Endodermal cell (in vitro differentiated cells): Measurements from ENCODE around the gene FBXL13. TPM values are rescaled to one million over a fixed set of nuclear protein-coding genes. Genes with fewer than 3 reads are reported as not detected.

Experiments
- DNase-seq: peaks from one replicate; pipeline ENCODE4 v3.0.0-alpha.2; 2017
- H3K27ac ChIP-seq: 2 replicates; pipeline ENCODE4 v1.5.1; 2013; ENCODE audit warnings: mild to moderate bottlenecking, low read depth, low read length, moderate library complexity
- H3K27me3 ChIP-seq: 2 replicates; pipeline ENCODE4 v1.6.1; 2013; ENCODE audit warnings: mild to moderate bottlenecking, low read length, moderate library complexity; ENCODE audit not compliant: insufficient read depth, control insufficient read depth, poor library complexity, severe bottlenecking
- H3K36me3 ChIP-seq: 2 replicates; pipeline ENCODE4 v1.7.0; 2013; ENCODE audit warnings: mild to moderate bottlenecking, low read length, moderate library complexity; ENCODE audit not compliant: control insufficient read depth, insufficient read depth
- H3K4me1 ChIP-seq: one replicate; pipeline ENCODE4 v1.7.0; 2013; ENCODE audit warnings: low read length; ENCODE audit not compliant: control insufficient read depth, insufficient read depth
- H3K4me3 ChIP-seq: 2 replicates; pipeline ENCODE4 v1.5.1; 2013; ENCODE audit warnings: mild to moderate bottlenecking, low read length, moderate library complexity
- H3K9ac ChIP-seq: 2 replicates; pipeline ENCODE4 v1.6.1; 2013; ENCODE audit warnings: mild to moderate bottlenecking, low read length, moderate library complexity; ENCODE audit not compliant: poor library complexity, severe bottlenecking; ENCODE audit errors: extremely low read depth
- H3K9me3 ChIP-seq: 2 replicates; pipeline ENCODE4 v1.6.1; 2013; ENCODE audit warnings: mild to moderate bottlenecking, low read length, moderate library complexity; ENCODE audit not compliant: control insufficient read depth
- H3K27ac Mint-ChIP-seq: 2 replicates; pipeline ENCODE4 v1.8.0; 2020; ENCODE audit warnings: mixed read lengths
- H3K27me3 Mint-ChIP-seq: 2 replicates; pipeline ENCODE4 v1.8.0; 2021; ENCODE audit warnings: mild to moderate bottlenecking, mixed read lengths; ENCODE audit not compliant: insufficient read depth
- H3K36me3 Mint-ChIP-seq: 2 replicates; pipeline ENCODE4 v1.8.0; 2020; ENCODE audit warnings: low read depth, mixed read lengths
- H3K4me1 Mint-ChIP-seq: 2 replicates; pipeline ENCODE4 v1.8.0; 2020; ENCODE audit warnings: mixed read lengths
- H3K4me3 Mint-ChIP-seq: 2 replicates; pipeline ENCODE4 v1.8.0; 2020; ENCODE audit warnings: mild to moderate bottlenecking, moderate library complexity, mixed read lengths
- H3K9me3 Mint-ChIP-seq: 2 replicates; pipeline ENCODE4 v1.8.0; 2020; ENCODE audit warnings: mild to moderate bottlenecking, mixed read lengths
- WGBS, 2 experiments: methylation state at CpG; one replicate each; pipeline versions ENCODE4 v1.1.5 to v1.1.7; 2013; ENCODE audit warnings: missing lambda C conversion rate in 2 of 2, mixed read lengths in 1 of 2; ENCODE audit not compliant: insufficient coverage in 1 of 2, insufficient read length in 1 of 2; 5-methylcytosine and 5-hydroxymethylcytosine counted together
- total RNA-seq, 2 donors: library from RNA; stranded (reverse); fragmentation: NEBNext Ultra II Directional in 1 of 2; extraction: Animal tissue kit (Norgen Biotek cat#: 25700) in 1 of 2; gene quantifications; 2 replicates in 1 of 2; 3 replicates in 1 of 2; pipeline ENCODE4 v1.2.1, GENCODE V29; 2021
- TF ChIP-seq, protein P1 (sequence below): fragments of 200-600 bp; sonication (generic); conservative IDR thresholded peaks from 2 replicates; pipeline ENCODE4 v1.5.0; 2021; ENCODE audit warnings: antibody characterized with exemption, mild to moderate bottlenecking

The FBXL13 gene
- total RNA-seq, 2 donors from 2014 or later: 2.1 to 2.7 TPM

DNA sequence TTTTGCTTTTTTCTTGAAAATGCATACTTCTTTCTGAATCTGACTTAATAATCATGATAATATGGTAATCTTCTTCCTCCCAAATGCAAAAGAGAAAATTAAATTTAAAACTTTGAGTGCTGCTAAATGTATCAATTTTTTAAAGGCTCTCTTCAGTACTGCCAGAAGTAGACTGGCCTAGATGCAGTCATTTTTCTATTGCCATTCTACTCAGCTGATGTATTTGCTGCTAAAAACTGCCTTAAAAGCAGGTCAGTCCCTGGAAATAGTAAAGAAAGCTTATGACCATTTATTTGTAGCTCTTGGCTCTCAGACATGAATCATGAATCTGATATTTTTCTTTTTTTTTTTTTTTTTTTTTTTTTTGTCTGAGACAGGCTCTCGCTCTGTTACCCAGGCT is 45.8 kb upstream of the FBXL13 start:
- no peak for DNase-seq
- no peak overlapping the region for H3K4me3 ChIP-seq
- H3K27ac ChIP-seq: no peak overlapping the region
- no peak overlapping the region for H3K27ac Mint-ChIP-seq
- H3K36me3 Mint-ChIP-seq: peaks cover 18% of the 10 kb centered on the region
- no peaks in the 10 kb centered on the region for H3K27me3 ChIP-seq
- no peaks in the 10 kb centered on the region for H3K9me3 Mint-ChIP-seq
- 86% methylated on average over 1 of the region's 1 CpG; no CpG with 5 or more reads in 1 of the 2 experiments for WGBS, 2 experiments
- TF ChIP-seq, protein P1, sequence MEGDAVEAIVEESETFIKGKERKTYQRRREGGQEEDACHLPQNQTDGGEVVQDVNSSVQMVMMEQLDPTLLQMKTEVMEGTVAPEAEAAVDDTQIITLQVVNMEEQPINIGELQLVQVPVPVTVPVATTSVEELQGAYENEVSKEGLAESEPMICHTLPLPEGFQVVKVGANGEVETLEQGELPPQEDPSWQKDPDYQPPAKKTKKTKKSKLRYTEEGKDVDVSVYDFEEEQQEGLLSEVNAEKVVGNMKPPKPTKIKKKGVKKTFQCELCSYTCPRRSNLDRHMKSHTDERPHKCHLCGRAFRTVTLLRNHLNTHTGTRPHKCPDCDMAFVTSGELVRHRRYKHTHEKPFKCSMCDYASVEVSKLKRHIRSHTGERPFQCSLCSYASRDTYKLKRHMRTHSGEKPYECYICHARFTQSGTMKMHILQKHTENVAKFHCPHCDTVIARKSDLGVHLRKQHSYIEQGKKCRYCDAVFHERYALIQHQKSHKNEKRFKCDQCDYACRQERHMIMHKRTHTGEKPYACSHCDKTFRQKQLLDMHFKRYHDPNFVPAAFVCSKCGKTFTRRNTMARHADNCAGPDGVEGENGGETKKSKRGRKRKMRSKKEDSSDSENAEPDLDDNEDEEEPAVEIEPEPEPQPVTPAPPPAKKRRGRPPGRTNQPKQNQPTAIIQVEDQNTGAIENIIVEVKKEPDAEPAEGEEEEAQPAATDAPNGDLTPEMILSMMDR: no peak
- no peaks in the 10 kb centered on the region for H3K4me1 ChIP-seq
- no peaks in the 10 kb centered on the region for H3K27me3 Mint-ChIP-seq
- H3K9me3 ChIP-seq: no peaks in the 10 kb centered on the region
- peaks cover 8% of the 10 kb centered on the region for H3K36me3 ChIP-seq
- H3K4me1 Mint-ChIP-seq: no peaks in the 10 kb centered on the region
- H3K9ac ChIP-seq: no peak overlapping the region
- no peak overlapping the region for H3K4me3 Mint-ChIP-seq

DNA sequence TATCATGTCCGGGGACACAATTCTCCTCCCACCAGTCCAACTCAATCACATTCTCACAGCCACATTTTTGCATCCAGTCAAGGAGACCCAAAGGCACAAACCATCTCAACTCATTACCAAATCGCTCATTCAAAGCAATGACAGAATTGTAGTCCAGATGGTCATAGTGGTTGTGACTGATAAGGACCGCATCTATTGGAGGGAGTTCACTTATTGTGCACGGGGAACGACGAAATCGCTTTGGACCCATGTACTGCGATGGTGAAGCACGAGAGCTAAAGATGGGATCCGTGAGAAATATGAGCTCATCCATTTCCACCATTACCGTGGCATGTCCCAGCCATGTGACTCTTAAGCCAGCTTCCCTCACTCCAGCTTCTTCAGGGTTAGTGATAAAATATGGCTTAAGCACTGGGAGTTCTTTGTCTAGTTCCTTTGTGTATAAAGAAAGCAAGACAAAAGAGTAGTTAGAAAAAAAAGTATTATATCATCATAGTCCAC is 45.2 kb upstream of the FBXL13 start:
- no peak for DNase-seq
- Histone ChIP-seq H3K27ac (no peak overlapping the region), H3K36me3 (peaks cover 8% of the 10 kb centered on the region), H3K27me3 (no peaks in the 10 kb centered on the region), H3K9ac (no peak overlapping the region), H3K4me1 (no peaks in the 10 kb centered on the region), H3K4me3 (no peak overlapping the region), H3K9me3 (no peaks in the 10 kb centered on the region)
- H3K27me3 Mint-ChIP-seq: no peaks in the 10 kb centered on the region
- 95 to 99% methylated on average over 9 to 11 of the region's 11 CpGs for WGBS, 2 experiments
- no peaks in the 10 kb centered on the region for H3K4me1 Mint-ChIP-seq
- H3K4me3 Mint-ChIP-seq: no peak overlapping the region
- TF ChIP-seq, protein P1: no peak
- peaks cover 18% of the 10 kb centered on the region for H3K36me3 Mint-ChIP-seq
- no peaks in the 10 kb centered on the region for H3K9me3 Mint-ChIP-seq
- peak overlapping the region; percentile 29 for H3K27ac Mint-ChIP-seq

DNA sequence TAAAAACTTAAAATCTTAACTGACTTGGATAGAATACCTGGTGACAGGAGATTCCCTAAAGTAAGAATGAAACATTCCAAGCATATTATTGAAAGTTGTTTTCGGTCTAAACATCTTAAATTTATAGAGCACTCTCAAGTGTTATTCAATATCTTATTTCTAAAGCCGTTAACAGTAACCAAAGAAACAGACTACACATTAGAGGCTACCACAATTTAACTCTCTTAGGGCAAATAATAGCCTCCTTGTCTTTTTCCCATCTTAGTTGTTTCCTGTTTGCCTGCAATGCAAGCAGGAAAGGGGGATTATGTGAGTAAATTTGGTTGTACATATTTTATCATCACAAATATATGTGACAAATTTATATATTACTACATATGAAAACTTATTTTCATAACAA is 42.9 kb upstream of the FBXL13 start:
- no peak overlapping the region for H3K9ac ChIP-seq
- H3K27ac Mint-ChIP-seq: no peak overlapping the region
- no peak for DNase-seq
- H3K27ac ChIP-seq: no peak overlapping the region
- WGBS, 2 experiments: 87 to 96% methylated on average over 2 of the region's 2 CpGs
- peaks cover 8% of the 10 kb centered on the region for H3K36me3 ChIP-seq
- H3K4me3 Mint-ChIP-seq: no peak overlapping the region
- no peaks in the 10 kb centered on the region for H3K4me1 Mint-ChIP-seq
- H3K4me3 ChIP-seq: no peak overlapping the region
- no peaks in the 10 kb centered on the region for H3K4me1 ChIP-seq
- no peaks in the 10 kb centered on the region for H3K27me3 ChIP-seq
- peaks cover 31% of the 10 kb centered on the region for H3K36me3 Mint-ChIP-seq
- TF ChIP-seq, protein P1: no peak
- H3K9me3 ChIP-seq: no peaks in the 10 kb centered on the region
- H3K27me3 Mint-ChIP-seq: no peaks in the 10 kb centered on the region
- peaks cover under 1% of the 10 kb centered on the region for H3K9me3 Mint-ChIP-seq
